Spleen (tissue), 7 donors: ENCODE results near the gene TSSC4.

ENCODE experiments used
- CTCF ChIP-seq, 11 experiments: fragments of 200-600 bp in 7 of 11; fragments of 450-650 bp in 4 of 11; sonication (generic) in 4 of 11; IDR thresholded peaks in 8 of 11; conservative IDR thresholded peaks in 3 of 11; 1 replicate in 7 of 11; 2 replicates in 4 of 11; pipeline versions ENCODE4 v1.4.0 to v1.8.0; 2016 to 2021; ENCODE audit warnings: antibody characterized with exemption in 11 of 11, inconsistent platforms in 4 of 11, mild to moderate bottlenecking in 1 of 11
- POLR2AphosphoS5 ChIP-seq, 3 donors: sonication (generic); formaldehyde crosslinking; IDR thresholded peaks; one replicate each; pipeline ENCODE4 v1.5.1; 2017; ENCODE audit warnings: antibody characterized with exemption in 3 of 3
- donor health status: DM: no; HTN: no; CAD: no; lungs with moderate emphysema.
- donor health status: DM: no; HTN: no; CAD: no.
- donor health status: DM: no; HTN: no; CAD: no.

DNA sequence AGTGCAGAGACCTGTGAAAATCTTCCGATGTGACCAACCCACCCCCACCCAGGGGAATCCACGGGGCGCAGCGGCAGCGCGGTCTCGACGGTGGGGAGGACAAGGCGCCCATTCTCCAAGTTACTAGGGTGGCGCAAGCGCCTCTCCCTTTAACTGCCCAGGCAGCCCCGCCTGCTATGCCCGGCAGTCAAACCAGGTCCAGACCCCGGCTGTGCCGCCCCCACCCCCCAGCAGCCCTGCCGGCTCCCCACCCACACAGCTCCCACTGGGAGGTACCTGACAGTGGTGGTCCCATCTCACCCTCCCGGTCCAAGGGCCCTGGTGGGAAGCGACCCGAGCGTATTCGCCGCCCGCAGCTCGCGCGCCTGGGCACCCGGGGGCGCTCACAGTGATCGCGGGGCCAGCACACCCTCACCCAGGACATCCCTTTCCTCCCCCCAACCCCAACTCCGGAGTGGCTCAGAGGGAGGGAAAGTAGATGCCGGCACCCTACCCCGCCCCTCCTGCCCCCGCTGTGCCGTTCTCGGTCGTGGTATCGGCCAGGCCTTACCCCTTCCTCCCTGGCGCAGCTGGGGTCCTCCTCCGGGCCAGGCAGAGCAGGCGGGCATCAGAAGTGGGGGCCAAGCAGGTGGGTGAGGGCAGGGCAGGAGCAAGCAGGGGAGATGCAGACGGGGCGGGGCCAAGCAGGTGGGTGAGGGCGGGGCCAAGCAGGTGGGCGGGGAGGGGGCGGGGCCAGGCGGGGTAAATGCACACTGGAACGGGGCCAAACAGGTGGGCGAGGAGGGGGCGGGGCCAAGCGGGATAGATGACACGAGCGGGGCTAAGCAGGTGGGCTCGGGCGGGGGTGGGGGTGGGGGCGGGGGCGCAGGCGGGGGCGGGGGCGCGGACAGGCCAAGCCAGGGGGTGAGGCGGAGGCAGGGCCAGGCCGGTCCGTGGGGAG lies 43.6 kb downstream of the TSSC4 start, which contains the start of gene TRPM5:
- TF ChIP-seq CTCF (IDR thresholded peaks at IDR 0.05 in 8 of 11, conservative IDR thresholded peaks at IDR 0.05 in 3 of 11) (no peak), POLR2AphosphoS5 (IDR thresholded peaks at IDR 0.05) (peak in 1 of 3 donors; percentile 8)
